GM18861 (cell line): ENCODE measurements around the gene BHLHE23.
"Not testable (repeated sequence)": the region's sequence is repeated elsewhere in the genome, so short reads cannot be mapped to it uniquely, and the experiment has no call there.

Experiments
- ATAC-seq: cut with Tn5 transposase; IDR thresholded peaks from one replicate; pipeline ENCODE4 v1.9.1; 2021; ENCODE audit not compliant: unreplicated experiment

BHLHE23 gene

DNA sequence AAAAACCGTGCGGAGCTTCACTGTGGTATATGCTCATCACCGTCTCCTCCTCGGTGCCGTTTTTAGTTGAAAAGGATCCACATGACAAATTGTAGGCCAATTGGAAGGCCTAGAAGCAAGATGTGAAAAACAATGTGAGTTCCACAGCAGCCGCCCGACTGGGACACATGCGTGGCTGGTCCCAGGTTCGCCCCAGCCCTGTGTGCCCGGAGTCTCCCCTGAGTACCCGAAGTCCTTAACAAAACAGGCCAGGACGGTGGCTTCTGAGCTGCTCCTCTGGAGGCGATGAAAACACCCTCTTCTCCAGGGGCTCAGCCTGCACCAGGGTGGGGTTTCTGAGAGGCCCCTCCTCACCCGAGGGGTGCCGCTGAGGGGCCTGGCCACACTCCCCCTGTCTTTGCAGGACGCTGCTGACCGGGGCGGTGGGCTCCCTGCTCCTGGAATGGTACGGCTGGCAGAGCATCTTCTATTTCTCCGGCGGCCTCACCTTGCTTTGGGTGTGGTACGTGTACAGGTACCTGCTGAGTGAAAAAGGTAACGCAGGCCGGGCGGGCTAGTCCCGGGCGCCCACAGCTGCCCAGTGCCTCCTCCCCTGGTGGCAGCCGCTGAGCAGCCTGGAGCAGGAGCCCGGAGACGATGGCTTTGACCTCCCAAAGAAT, 44.4 kb downstream of the BHLHE23 start:
- no peak for ATAC-seq

DNA sequence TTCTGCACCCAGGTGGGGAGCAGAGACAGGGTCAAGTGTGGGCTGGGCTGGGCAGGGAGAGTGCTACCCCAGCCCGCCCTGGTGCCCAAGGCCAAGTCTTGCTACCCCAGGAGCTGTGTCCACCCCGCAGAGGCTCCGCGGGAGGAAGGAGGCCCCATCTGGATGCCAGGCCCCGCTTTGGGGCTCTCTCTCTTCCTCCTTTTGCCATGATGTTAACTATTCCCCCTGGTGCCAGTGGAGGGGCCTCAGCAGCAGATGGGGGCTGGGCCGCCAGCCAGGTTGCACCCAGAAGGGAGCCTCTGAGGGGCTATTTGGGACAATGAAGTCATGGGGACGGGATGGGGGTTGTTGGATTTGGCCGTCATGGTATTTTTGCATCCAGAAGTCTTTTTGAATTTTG, 45.0 kb downstream of the BHLHE23 start:
- no peak for ATAC-seq

DNA sequence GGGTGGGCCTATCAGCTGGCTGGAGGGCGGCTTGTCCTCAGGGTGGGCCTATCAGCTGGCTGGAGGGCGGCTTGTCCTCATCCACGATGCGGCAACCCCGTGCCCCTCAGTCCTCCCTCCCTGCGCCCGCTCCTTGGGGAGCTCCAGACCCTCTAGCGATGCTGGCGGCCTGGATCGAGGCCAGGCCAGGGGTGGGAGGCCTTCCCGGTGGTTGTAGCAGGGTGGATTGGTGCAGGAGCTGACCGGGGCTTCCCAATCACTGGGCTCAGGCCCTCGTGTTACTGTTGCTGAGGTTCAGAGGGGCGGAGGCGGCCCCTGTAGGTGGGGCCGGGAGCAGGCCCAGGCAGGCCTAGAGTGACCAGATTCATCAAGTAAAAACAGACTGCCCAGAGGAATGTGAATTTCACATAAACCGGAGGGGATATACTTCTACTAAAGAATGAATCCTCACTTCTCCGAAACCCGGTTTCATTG, 45.4 kb downstream of the BHLHE23 start:
- no peak for ATAC-seq

DNA sequence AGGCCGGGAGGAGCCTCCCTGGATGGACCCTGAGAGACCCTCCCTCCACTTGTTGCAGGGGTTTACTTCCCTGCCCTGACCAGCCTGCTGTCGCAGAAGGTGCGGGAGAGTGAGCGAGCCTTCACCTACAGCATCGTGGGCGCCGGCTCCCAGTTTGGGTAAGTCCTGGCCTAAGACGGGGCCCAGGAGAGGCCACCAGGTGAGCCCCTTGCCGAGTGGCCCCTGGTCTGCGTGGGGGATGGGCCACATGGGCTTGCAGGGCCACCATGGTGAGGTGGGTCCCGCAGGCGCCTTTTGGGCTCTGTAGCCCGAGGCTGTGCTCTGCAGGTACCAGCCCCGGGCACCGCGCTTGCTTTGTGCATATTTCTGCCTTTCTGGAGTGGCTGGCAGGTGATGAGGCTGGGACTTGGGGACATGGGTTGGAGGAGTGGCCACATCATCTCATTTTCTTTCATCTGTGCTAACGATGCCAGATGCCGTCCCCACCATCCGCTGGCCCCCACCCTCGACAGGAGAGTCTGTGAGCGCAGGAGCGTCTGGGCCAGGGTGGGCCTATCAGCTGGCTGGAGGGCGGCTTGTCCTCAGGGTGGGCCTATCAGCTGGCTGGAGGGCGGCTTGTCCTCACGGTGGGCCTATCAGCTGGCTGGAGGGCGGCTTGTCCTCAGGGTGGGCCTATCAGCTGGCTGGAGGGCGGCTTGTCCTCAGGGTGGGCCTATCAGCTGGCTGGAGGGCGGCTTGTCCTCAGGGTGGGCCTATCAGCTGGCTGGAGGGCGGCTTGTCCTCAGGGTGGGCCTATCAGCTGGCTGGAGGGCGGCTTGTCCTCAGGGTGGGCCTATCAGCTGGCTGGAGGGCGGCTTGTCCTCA, 46.1 kb downstream of the BHLHE23 start:
- not testable (repeated sequence) for ATAC-seq

DNA sequence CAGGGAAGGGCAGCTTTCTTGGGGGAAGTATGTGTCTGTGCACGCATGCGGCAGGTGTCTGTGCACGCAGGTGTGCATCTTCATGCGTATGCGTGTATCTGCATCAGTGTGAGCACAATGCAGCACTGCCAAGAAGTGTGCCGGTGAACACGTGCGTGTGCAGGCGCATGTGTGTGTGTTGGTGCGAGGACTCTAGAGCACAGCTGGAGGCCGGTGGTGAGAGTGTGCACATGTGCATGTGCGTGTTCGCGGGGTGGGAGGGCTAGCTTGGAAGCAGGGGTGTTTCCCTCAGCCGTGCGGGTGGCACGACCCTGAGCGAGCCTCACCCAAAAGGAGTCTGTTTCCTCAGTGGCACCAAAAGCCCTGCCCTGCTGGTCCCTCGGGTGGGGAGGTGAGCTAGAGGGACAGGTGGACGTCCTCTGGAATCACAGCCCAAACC, 46.7 kb downstream of the BHLHE23 start:
- ATAC-seq: no peak

DNA sequence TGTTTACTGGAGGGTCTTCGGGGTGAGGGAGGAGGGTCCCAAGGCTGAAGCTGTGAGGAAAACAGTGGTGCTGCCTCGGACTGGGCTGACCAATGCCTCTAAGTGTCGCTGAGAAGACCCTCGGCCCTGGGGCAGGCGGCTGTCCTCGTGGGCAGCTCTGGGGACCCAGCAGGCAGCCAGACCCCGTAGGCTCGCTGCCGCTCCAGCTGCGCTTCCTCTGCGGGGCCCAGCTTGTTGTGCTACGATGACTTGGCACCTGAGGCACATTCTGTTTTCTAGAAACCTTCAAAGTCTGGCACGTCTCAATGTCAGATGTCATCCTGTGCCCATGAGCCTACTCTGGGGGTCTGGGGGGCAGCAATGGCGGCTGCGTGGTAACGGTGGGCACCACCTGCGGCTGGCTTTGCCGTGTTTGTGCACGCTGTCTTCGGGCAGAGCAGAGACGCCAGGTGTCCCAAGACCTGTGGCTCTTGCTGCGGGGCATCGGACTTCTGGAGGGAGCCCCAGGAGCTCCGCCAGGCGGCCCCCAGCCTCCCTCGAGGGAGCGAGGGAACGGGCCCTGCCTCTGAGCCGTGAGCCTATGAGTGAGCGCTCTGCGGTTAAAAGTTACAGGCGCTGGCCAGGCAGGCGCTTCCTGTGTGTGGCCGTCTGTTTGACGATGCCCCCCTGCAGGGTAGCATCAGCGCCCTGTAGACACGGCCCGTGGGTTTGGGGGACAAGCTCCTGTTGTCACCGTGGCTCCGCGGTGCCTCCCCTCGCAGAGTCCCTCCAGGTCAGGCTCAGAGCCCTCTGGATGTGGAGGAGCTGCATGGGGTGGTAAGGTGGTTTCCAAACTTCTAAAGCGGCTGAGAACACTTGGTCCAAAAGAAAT, 47.4 kb downstream of the BHLHE23 start:
- no peak for ATAC-seq

DNA sequence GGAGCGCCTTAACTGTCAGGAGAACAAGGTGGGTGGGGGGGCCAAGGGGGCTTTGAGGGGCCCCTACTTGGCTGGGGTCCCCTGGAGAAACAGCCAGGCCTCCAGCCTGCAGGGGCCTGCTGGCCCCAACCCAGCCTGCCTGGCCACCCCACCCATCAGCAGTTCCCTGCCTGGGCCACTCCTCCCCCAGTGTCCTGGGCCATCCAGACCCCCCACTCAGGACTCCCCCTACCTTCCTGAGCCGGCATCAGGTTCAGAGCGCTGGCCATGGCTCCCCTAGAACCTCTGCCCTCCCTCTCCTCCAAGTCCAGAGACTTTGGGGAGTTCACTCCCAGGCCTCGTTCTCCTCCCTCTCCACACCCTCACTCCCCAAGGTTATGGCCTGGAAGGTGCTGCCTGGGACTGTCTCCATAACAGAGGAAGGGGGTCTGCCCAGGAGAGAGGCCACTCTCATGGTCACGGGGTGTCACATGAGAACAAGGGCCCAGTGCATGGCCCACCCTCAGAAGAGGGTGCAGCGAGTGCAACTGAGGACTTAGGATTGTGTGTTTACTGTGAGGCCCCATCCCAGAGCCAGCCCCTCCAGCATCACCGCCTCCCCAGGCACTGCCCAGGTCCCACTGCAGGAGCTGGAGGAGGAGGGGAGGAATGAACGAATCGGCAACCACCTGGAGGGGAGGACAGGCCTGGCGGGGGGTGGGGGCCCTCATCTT, 48.2 kb downstream of the BHLHE23 start:
- ATAC-seq: no peak

DNA sequence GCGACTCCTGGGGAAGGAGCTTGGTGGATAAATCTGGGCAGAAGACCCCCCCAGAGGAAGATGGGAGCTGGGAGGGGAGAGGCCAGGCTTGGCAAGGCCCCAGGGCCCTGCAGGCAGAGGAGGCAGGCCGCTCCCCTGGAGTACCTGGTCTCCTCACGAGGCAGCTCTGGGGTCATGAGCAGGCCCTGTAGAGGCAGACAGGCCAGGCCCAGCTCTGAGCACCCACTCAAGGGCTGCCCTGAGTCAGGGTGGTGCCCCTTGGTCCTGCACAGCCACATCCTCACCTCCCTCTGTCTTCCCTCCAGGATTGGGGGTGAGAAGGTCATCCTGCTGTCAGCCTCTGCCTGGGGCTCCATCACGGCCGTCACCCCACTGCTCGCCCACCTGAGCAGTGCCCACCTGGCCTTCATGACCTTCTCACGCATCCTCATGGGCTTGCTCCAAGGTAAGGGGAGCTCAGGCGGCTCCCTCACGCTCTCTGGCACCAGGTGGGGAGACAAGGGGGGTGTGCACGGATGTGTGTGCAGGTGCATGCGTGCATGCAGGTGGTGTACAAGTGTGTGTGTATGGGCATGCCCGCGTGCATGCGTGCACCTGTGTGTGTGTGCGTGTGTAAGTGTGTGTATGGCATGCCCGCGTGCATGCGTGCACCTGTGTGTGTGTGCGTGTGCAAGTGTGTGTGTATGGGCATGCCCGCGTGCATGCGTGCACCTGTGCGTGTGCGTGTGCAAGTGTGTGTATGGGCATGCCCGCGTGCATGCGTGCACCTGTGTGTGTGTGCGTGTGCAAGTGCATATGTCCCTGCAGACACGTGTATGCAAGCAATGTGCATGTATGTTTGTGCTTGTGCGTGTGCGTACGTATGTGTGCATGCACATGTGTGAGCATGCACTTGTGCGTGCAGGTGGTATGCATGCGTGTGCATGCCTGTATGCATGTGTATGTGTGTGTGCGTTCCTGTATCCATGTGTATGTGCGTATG, 49.3 kb downstream of the BHLHE23 start:
- ATAC-seq: no peak

DNA sequence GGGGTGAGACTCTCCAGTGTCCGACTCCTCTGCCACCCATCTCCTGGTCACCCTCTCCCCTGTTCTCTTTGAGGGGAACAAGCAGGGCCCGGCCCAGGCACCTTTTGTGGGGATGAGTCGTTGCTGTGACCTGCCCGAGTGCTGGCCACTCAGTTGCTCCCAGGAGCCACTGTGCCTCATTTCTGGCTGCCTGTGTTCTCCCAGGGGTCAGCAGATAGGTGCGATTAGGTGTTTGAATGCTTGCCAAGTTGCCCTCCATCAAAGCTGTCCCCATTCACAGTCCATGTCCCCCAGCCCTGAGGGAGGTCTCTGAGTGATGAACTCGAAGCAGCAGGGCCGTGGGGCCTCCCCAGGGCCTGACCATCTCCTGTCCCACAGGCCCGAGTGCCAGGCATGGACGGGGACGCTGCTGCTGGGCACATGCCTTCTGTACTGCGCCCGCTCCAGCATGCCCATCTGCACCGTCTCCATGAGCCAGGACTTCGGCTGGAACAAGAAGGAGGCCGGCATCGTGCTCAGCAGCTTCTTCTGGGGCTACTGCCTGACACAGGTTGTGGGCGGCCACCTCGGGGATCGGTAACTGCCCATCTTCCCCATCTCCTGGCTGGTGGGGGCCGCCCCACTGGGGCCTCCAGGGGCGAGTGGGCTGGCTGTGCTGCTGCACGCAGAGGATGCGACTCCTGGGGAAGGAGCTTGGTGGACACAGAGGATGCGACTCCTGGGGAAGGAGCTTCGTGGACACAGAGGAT, 50.2 kb downstream of the BHLHE23 start:
- no peak for ATAC-seq
